Hepatocyte (in vitro differentiated cells): ENCODE results near the gene CEP250. TPM values are rescaled to one million over a fixed set of nuclear protein-coding genes. Genes with fewer than 3 reads are reported as not detected.

Experiments
- microRNA counts: library from miRNA; unstranded; fragments of <30 nt; microRNA quantifications from one replicate; lab custom pipeline; 2017
- microRNA-seq: library from miRNA; unstranded; fragments of <30 nt; microRNA quantifications from one replicate; pipeline ENCODE4, GENCODE V29; 2017
- polyA plus RNA-seq: library from polyadenylated mRNA; unstranded; fragments of >200 nt; fragmentation: Nextera tagmentation; extraction: Ambion mirVana; gene quantifications from 2 replicates; pipeline ENCODE4 v1.2.1, GENCODE V29; 2016
- small RNA-seq: library from RNA; depleted of rRNA; stranded (forward); fragments of <200 nt; gene quantifications from one replicate; pipeline ENCODE3, GENCODE V24; 2014
- total RNA-seq: library from RNA; depleted of rRNA; stranded (reverse); fragments of >200 nt; gene quantifications from 2 replicates; pipeline ENCODE4 v1.2.3, GENCODE V29; 2014

The CEP250 gene
- total and polyA plus RNA-seq, 2 experiments from 2014 or later: 12.4 to 18.5 TPM

MicroRNAs encoded within 50 kb of the gene (microRNA counts, 767-probe panel; counts per million panel counts)
- not detected for microRNA hsa-miR-1289 (lab: Ali Mortazavi, UCI)

Small RNA genes within 50 kb of the gene (microRNA-seq; reads per million reads assigned to microRNA genes)
- not detected for gene MIR1289-1

Small RNA genes within 50 kb of the gene (small RNA-seq; reads per million reads assigned to genes)
- gene MIR1289-1: 0.16 reads per million

Other genes with a start within 250 kb of the CEP250 start
- 0.76 and 1.2 TPM in 2 replicates for gene MMP24, start 228.9 kb upstream of the CEP250 start, total RNA-seq
- gene MMP24, start 228.9 kb upstream of the CEP250 start, polyA plus RNA-seq: 0.69 and 1.2 TPM in 2 replicates
- gene MMP24OS, start 177.5 kb upstream of the CEP250 start, total RNA-seq: 16.9 and 19.0 TPM in 2 replicates
- 58.5 and 60.1 TPM in 2 replicates for gene MMP24OS, start 177.5 kb upstream of the CEP250 start, polyA plus RNA-seq
- gene EIF6, start 170.8 kb upstream of the CEP250 start, total RNA-seq: 108 and 112 TPM in 2 replicates
- gene EIF6, start 170.8 kb upstream of the CEP250 start, polyA plus RNA-seq: 207 and 230 TPM in 2 replicates
- not detected in 2 replicates for gene FAM83C, start 163.2 kb upstream of the CEP250 start, total RNA-seq
- gene FAM83C, start 163.2 kb upstream of the CEP250 start, polyA plus RNA-seq: 0.10 TPM in 1 of 2 replicates, not detected in the other
- 28.2 and 31.8 TPM in 2 replicates for gene UQCC1, start 43.6 kb upstream of the CEP250 start, total RNA-seq
- 33.1 and 38.8 TPM in 2 replicates for gene UQCC1, start 43.6 kb upstream of the CEP250 start, polyA plus RNA-seq
- 1.0 and 1.6 TPM in 2 replicates for gene GDF5, start 17.4 kb upstream of the CEP250 start, total RNA-seq
- 2.0 and 2.7 TPM in 2 replicates for gene GDF5, start 17.4 kb upstream of the CEP250 start, polyA plus RNA-seq
- gene C20orf173, start 74.1 kb downstream of the CEP250 start, total RNA-seq: not detected in 2 replicates
- gene C20orf173, start 74.1 kb downstream of the CEP250 start, polyA plus RNA-seq: not detected in 2 replicates
- gene ERGIC3, start 86.5 kb downstream of the CEP250 start, total RNA-seq: 369 and 375 TPM in 2 replicates
- 298 and 309 TPM in 2 replicates for gene ERGIC3, start 86.5 kb downstream of the CEP250 start, polyA plus RNA-seq
- 7.9 and 11.0 TPM in 2 replicates for gene SPAG4, start 160.2 kb downstream of the CEP250 start, total RNA-seq
- 6.6 and 10.5 TPM in 2 replicates for gene SPAG4, start 160.2 kb downstream of the CEP250 start, polyA plus RNA-seq
- gene CPNE1, start 209.3 kb downstream of the CEP250 start, total RNA-seq: 66.9 and 68.9 TPM in 2 replicates
- gene CPNE1, start 209.3 kb downstream of the CEP250 start, polyA plus RNA-seq: 91.1 and 93.4 TPM in 2 replicates
- gene RBM12, start 209.3 kb downstream of the CEP250 start, total RNA-seq: 53.7 and 57.3 TPM in 2 replicates
- 20.6 and 22.5 TPM in 2 replicates for gene RBM12, start 209.3 kb downstream of the CEP250 start, polyA plus RNA-seq
- gene NFS1, start 243.8 kb downstream of the CEP250 start, total RNA-seq: 48.5 and 49.0 TPM in 2 replicates
- gene NFS1, start 243.8 kb downstream of the CEP250 start, polyA plus RNA-seq: 30.2 and 38.1 TPM in 2 replicates
- gene ROMO1, start 243.8 kb downstream of the CEP250 start, total RNA-seq: 285 and 383 TPM in 2 replicates
- 629 and 634 TPM in 2 replicates for gene ROMO1, start 243.8 kb downstream of the CEP250 start, polyA plus RNA-seq